ENCODE data around the gene TRAPPC2.

The TRAPPC2 gene

DNA sequence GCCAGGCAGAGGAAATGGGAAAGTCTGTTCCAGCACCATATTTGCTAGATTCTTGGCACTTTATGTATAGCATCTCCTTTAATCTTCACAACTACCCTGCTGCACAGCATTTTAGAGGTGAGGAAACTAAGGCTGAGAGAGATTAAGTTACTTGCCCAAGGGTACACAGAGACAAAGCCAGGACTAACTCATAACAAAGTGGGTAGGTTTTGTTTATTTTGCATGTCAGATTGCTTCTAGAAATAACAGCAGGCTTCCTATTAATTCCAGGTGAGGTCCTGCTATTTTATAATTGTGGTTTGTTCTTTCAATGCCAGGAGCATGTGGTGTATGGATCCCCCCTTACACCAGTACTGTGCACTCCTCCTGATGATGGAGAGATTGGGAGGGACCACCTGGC, 66.5 kb downstream of the TRAPPC2 start:
- H3K27ac ChIP-seq (ENCODE audit: poor library complexity, severe bottlenecking) = no peak overlapping the region
- no peaks in the 10 kb centered on the region for H3K27me3 ChIP-seq (ENCODE audit: insufficient read depth, poor library complexity, severe bottlenecking)
- no peak for TF ChIP-seq CTCF (IDR thresholded peaks at IDR 0.05; ENCODE audit: poor library complexity, severe bottlenecking)
- H3K9me3 ChIP-seq (ENCODE audit: severe bottlenecking) = no peaks in the 10 kb centered on the region
- peaks cover 9% of the 10 kb centered on the region for H3K4me1 ChIP-seq (ENCODE audit: insufficient read depth, poor library complexity, severe bottlenecking)
- no peaks in the 10 kb centered on the region for H3K36me3 ChIP-seq (ENCODE audit: low read depth)
- ATAC-seq (ENCODE audit: low read depth) = peak; percentile 41; the same call in 1 of the 3 replicates
- H3K4me3 ChIP-seq (ENCODE audit: severe bottlenecking) = no peak overlapping the region
- no peak for DNase-seq (ENCODE audit: low spot score)

DNA sequence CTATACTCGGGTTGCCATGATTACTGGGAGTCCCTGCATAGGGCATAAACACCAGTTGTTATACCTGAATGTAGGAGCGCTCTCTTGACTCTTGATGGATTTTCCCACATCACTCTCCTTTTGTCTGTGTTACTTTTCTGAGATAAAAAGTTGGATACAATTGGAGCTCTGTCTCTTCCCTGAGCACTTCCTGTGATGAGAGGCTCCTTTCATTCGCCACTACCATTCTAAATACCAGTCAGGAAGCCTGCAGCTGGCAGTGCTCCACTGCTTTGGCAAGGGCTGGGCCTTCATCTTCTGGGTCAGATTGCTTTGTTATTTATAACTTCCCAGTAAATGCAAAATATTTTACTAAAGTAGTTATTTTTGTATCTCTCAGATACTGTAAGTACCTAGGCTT, 67.6 kb downstream of the TRAPPC2 start:
- TF ChIP-seq CTCF (IDR thresholded peaks at IDR 0.05; ENCODE audit: poor library complexity, severe bottlenecking) = no peak
- no peaks in the 10 kb centered on the region for H3K36me3 ChIP-seq (ENCODE audit: low read depth)
- H3K9me3 ChIP-seq (ENCODE audit: severe bottlenecking) = no peaks in the 10 kb centered on the region
- ATAC-seq (ENCODE audit: low read depth) (no peak), DNase-seq (ENCODE audit: low spot score) (no peak)
- H3K4me1 ChIP-seq (ENCODE audit: insufficient read depth, poor library complexity, severe bottlenecking) = peaks cover 9% of the 10 kb centered on the region
- no peaks in the 10 kb centered on the region for H3K27me3 ChIP-seq (ENCODE audit: insufficient read depth, poor library complexity, severe bottlenecking)
- H3K27ac ChIP-seq (ENCODE audit: poor library complexity, severe bottlenecking) = no peak overlapping the region
- no peak overlapping the region for H3K4me3 ChIP-seq (ENCODE audit: severe bottlenecking)

DNA sequence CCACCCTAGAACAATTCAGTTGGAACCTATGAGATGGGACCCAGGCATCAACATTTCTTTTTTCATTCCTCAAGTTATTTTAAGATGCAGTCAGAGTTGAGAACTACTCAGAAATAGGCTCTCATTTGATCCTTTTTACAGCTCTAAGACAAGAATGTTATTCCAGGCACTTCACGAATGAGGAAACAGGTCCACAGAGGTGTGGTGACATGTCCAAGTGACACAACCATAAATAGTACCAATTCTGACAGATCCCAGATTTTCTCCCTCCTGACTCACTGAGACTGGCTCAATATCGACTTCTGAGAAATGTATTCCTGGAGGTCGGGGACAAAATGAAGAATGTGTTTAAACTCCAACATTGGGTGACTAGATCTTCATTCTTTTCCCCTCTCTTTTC, 70.4 kb downstream of the TRAPPC2 start:
- H3K4me3 ChIP-seq (ENCODE audit: severe bottlenecking) = no peak overlapping the region
- H3K27ac ChIP-seq (ENCODE audit: poor library complexity, severe bottlenecking) = no peak overlapping the region
- H3K27me3 ChIP-seq (ENCODE audit: insufficient read depth, poor library complexity, severe bottlenecking) = no peaks in the 10 kb centered on the region
- ATAC-seq (ENCODE audit: low read depth) = no peak
- H3K9me3 ChIP-seq (ENCODE audit: severe bottlenecking) = no peaks in the 10 kb centered on the region
- H3K4me1 ChIP-seq (ENCODE audit: insufficient read depth, poor library complexity, severe bottlenecking) = peaks cover 10% of the 10 kb centered on the region
- no peak for TF ChIP-seq CTCF (IDR thresholded peaks at IDR 0.05; ENCODE audit: poor library complexity, severe bottlenecking)
- H3K36me3 ChIP-seq (ENCODE audit: low read depth) = no peaks in the 10 kb centered on the region
- no peak for DNase-seq (ENCODE audit: low spot score)

GRCh38 chrX:13662355-13662791, 72.0 kb downstream of the TRAPPC2 start:
- Histone ChIP-seq H3K36me3 (ENCODE audit: low read depth) (no peaks in the 10 kb centered on the region), H3K4me1 (ENCODE audit: insufficient read depth, poor library complexity, severe bottlenecking) (peaks cover 8% of the 10 kb centered on the region), H3K4me3 (ENCODE audit: severe bottlenecking) (no peak overlapping the region), H3K27me3 (ENCODE audit: insufficient read depth, poor library complexity, severe bottlenecking) (no peaks in the 10 kb centered on the region), H3K27ac (ENCODE audit: poor library complexity, severe bottlenecking) (no peak overlapping the region), H3K9me3 (ENCODE audit: severe bottlenecking) (no peaks in the 10 kb centered on the region)
- no peak for TF ChIP-seq CTCF (IDR thresholded peaks at IDR 0.05; ENCODE audit: poor library complexity, severe bottlenecking)
- ATAC-seq (ENCODE audit: low read depth) (no peak), DNase-seq (ENCODE audit: low spot score) (no peak)

Data from RWPE2 (cell line).